NCI-H1092 treated with DMSO at 0.1 percent for 48 hours (cell line): ENCODE measurements around the gene YEATS4.

Experiments used
- DNase-seq: peaks from one replicate; lab custom pipeline; 2025; lab: John Stamatoyannopoulos, UW

YEATS4 gene

GRCh38 chr12:69342421-69342820 lies 17.1 kb upstream of the YEATS4 start:
- DNase-seq, result no peak

- DNase-seq, result no peak
Observed at GRCh38 chr12:69343357-69343756, 16.2 kb upstream of the YEATS4 start.

- DNase-seq, result no peak
Observed at GRCh38 chr12:69343885-69344612, 15.5 kb upstream of the YEATS4 start.

- no peak for DNase-seq
Observed at GRCh38 chr12:69345077-69345476, 14.5 kb upstream of the YEATS4 start.

GRCh38 chr12:69345742-69346141 lies 13.8 kb upstream of the YEATS4 start:
- no peak for DNase-seq

GRCh38 chr12:69348162-69348938 lies 11.2 kb upstream of the YEATS4 start, which contains the start of gene LYZ:
Gene LYZ, plus strand, starts transcription at chr12:69348381. Its CDS starts 28 bp downstream, at chr12:69348409.
- no peak for DNase-seq

- no peak for DNase-seq
Observed at GRCh38 chr12:69350002-69350626, 9.4 kb upstream of the YEATS4 start.

GRCh38 chr12:69350777-69351176 lies 8.8 kb upstream of the YEATS4 start:
- no peak for DNase-seq

GRCh38 chr12:69351462-69352236 lies 7.9 kb upstream of the YEATS4 start:
- no peak for DNase-seq

- DNase-seq, result no peak
Observed at GRCh38 chr12:69352904-69353303, 6.6 kb upstream of the YEATS4 start.

GRCh38 chr12:69354172-69354555 lies 5.4 kb upstream of the YEATS4 start:
- DNase-seq, result no peak

- DNase-seq, result no peak
Observed at GRCh38 chr12:69354556-69355187, 4.9 kb upstream of the YEATS4 start.

- DNase-seq, result no peak
Observed at GRCh38 chr12:69355363-69356028, 4.0 kb upstream of the YEATS4 start.

- DNase-seq, result no peak
Observed at GRCh38 chr12:69360348-69360672, 767 bp downstream of the YEATS4 start.

GRCh38 chr12:69366796-69367195 lies 7.3 kb downstream of the YEATS4 start:
- DNase-seq, result no peak

GRCh38 chr12:69368171-69368570 lies 8.6 kb downstream of the YEATS4 start:
- DNase-seq, result no peak

- DNase-seq, result no peak
Observed at GRCh38 chr12:69383074-69383473, 23.5 kb downstream of the YEATS4 start.

GRCh38 chr12:69385038-69385437 lies 25.5 kb downstream of the YEATS4 start:
- DNase-seq, result no peak

- DNase-seq, result no peak
Observed at GRCh38 chr12:69386921-69387320, 27.4 kb downstream of the YEATS4 start.

GRCh38 chr12:69388371-69388770 lies 28.8 kb downstream of the YEATS4 start:
- DNase-seq, result no peak

GRCh38 chr12:69389831-69390230 lies 30.3 kb downstream of the YEATS4 start:
- no peak for DNase-seq
